NK-92 (cell line): ENCODE results near the gene BMP8A.
"Not testable (repeated sequence)": the region's sequence is repeated elsewhere in the genome, so short reads cannot be mapped to it uniquely, and the experiment has no call there.

ENCODE experiments used
- DNase-seq: peaks from one replicate; lab custom pipeline; 2025; ENCODE audit not compliant: unreplicated experiment; lab: John Stamatoyannopoulos, UW

Gene BMP8A, protein sequence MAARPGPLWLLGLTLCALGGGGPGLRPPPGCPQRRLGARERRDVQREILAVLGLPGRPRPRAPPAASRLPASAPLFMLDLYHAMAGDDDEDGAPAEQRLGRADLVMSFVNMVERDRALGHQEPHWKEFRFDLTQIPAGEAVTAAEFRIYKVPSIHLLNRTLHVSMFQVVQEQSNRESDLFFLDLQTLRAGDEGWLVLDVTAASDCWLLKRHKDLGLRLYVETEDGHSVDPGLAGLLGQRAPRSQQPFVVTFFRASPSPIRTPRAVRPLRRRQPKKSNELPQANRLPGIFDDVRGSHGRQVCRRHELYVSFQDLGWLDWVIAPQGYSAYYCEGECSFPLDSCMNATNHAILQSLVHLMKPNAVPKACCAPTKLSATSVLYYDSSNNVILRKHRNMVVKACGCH

DNA sequence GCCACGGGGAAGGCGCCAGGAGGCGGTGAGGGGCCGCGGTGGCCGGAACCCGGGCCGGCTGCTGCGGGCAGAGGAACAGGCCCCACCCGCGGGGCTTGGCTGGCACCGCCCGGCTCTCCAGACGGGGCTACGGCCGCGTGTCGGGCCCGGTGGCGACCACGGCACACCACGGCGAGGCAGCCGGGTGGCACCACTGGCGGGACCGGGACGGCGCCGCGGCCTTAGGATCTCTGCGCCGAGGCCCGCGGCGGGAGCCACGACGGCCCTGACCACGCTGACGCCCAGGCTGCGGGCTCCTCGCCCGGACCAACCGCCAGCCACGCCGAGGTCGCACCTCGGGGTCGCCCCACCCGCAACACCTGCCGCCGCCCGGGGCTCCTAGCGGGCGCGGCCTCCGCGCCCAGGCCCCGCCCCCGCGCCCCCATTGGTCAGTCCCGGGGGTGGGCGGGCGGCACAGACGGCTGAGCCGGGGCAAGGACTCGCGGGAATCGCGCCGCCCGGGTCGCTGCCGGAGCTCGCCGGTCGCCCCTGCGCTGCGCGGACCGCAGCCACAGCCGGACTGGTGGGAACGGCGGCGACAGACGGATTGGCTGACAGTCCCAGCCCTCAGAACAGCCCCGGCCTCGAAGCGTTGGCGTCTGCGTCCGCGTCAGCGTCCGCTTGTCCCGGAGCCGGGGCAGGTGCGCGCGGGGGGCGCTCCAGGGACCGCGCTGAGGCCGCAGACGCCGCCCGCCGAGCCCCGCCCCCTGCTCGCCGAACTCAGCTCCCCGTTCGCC, at the start of gene BMP8A:
Gene BMP8A, plus strand, starts transcription at position 491 of the 776 bp plus-strand sequence. CDS start 356 bp downstream, outside the sequence.
- DNase-seq: no peak

DNA sequence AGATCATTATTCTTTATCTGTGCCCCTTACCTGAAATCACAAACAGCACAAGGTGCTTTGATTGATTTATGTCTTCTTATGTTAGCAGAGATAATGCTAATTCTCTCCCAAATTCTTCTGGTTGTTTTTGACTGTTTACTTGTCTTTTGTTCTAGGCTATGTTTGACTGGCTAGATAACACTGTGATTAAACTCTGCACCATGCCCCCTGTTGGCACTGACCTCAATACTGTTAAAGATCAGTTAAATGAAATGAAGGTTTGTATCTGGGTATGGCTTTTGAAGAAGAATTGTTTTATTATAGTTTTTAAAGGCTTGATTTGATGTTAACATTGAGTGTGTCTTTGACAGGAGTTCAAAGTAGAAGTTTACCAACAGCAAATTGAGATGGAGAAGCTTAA, 49.6 kb upstream of the BMP8A start:
- DNase-seq: no peak

DNA sequence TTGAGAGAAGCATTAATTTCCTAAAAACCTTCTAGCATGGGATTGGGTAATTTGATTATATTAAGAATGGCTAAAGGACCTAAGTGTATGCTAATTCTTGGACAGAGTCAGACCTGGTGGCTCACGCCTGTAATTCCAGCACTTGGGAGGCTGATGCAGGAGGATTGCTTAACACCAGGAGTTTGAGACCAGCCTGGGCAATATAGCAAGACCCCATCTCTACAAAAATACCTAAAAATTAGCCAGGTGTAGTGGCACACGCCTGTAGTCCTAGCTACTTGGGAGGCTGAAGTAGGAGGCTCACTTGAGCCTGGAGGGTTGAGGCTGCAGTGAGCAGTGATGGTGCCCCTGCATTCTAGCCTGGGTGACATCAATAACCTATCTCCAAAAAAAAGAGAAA, 45.9 kb upstream of the BMP8A start:
- DNase-seq: no peak

DNA sequence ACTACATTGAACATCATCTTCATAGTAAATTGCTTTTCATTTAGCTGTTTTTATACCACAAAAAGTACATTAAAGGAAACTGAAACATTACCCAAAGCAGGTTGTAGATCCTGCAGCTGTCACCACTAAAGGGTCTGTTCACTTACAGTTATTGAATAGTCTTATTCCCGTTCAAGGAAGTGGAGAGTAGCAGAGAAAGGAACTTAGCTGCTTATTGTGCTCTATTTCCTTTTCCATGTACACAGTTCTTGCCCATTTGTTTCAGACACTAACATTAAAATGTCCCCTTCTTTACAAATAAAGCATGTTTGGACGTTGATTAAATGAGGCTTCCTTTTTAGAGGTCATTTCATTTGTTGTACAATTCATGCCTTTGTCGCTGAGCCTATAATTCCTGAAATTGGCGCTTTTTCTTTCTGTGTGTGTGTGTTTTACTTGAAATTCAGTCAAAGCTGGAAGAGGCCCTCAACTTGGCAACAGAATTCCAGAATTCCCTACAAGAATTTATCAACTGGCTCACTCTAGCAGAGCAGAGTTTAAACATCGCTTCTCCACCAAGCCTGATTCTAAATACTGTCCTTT, 44.4 kb upstream of the BMP8A start:
- DNase-seq: no peak

DNA sequence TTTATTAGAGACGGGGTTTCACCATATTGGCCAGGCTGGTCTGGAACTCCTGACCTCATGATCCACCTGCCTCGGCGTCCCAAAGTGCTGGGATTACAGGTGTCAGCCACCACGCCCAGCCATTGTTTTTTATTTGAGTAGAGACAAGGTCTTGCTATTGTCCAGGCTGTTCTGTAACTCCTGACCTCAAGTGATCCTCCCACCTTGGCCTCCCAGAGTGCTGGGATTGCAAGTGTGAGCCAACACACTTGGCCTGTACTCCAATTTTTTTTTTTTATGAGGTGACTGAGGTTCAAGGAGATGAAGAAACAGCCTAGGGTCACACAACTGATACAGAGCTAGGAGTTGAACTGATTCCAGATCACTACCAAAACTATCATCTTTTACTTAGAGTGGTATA, 41.4 kb upstream of the BMP8A start:
- not testable (repeated sequence) for DNase-seq

DNA sequence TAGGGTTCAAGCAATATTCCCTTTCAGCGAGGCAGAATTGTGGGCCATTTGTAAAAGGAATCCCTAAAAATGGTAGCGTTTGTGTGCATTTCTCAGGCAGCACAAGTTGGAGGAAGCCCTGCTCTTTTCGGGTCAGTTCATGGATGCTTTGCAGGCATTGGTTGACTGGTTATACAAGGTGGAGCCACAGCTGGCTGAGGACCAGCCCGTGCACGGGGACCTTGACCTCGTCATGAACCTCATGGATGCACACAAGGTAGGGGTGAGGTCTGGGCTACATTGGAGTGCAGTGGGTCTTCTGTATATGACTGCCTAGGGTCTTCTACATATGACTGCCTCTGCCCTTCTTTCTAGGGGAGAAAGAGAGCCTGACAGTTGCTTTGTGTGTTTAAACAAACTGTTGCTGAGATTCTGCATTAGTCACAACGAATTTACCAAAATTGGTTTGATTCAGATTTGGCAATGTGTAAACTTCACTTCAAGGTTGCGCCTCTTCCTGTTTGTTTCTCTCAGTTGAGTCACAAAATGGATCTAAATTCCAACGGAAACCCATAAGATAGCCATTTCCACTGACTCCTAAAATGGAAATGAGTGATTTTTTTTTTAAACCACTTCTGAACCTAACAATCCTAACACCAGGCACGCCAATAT, 40.4 kb upstream of the BMP8A start:
- DNase-seq: no peak

DNA sequence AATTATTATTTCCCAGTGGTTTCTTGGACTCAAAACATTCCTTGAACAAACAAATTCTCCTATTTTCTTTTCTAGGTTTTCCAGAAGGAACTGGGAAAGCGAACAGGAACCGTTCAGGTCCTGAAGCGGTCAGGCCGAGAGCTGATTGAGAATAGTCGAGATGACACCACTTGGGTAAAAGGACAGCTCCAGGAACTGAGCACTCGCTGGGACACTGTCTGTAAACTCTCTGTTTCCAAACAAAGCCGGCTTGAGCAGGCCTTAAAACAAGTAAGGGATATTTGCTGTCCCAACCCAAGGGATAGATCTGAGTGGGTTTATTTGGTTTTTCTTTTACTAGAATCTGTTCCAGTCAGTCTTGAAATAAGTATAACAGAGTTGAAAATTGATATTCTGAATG, 39.4 kb upstream of the BMP8A start:
- no peak for DNase-seq

DNA sequence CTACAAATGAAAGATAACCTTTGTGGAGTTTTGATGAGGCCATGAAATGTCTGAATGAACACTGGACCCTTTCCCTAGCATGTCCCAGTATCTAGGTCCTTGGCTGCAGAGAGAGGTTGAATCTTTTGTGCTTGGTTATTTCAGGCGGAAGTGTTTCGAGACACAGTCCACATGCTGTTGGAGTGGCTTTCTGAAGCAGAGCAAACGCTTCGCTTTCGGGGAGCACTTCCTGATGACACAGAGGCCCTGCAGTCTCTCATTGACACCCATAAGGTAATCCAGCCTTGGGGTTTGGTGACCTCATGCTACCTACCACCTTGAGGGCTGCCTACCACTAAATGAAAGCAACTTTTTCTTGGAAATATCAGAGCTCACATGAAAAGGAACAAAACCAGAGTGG, 38.9 kb upstream of the BMP8A start:
- DNase-seq: no peak

DNA sequence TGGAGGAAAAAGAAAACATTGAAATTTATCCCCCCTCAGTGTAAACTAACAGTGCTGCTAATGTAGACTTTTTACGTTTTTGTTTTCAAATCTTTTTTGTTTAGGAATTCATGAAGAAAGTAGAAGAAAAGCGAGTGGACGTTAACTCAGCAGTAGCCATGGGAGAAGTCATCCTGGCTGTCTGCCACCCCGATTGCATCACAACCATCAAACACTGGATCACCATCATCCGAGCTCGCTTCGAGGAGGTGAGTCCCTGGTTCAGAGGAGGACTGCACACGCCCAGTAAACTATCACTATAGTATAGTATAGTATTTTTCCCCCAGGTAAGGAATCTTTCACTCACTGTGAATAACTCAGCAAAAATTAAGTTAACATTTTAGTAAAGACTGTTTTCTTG, 37.8 kb upstream of the BMP8A start:
- no peak for DNase-seq

DNA sequence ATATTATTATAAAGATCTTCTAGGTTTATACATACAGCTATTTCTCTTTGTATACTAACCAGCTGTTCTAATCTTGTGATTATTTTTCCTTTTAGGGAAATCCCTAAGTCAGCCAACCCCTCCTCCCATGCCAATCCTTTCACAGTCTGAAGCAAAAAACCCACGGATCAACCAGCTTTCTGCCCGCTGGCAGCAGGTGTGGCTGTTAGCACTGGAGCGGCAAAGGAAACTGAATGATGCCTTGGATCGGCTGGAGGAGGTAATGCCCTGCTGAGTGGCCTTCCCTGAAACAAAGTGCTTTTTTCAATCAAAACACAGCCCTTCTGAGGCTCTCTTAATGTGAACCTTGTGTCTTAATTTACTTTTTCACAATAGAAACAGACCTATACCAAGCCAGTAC, 32.4 kb upstream of the BMP8A start:
- no peak for DNase-seq

DNA sequence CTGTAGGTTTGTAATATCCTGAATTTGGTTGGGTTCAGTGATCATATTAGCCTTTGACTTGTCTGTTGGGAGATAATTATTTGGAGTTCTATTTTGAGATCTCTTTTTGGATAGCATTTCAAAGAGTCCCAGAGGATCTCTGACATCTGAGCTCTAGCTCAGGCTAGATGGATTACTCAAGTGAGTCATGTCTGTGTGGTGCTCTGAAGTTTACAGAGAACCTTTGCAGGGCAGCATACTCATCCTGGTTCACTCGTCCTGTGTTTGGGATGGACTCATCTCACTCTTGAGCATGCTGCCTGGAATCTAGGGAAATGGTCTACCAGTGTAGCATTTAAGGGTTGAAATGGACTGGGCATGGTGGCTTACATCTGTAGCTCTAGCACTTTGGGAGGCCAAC, 29.4 kb upstream of the BMP8A start:
- no peak for DNase-seq

DNA sequence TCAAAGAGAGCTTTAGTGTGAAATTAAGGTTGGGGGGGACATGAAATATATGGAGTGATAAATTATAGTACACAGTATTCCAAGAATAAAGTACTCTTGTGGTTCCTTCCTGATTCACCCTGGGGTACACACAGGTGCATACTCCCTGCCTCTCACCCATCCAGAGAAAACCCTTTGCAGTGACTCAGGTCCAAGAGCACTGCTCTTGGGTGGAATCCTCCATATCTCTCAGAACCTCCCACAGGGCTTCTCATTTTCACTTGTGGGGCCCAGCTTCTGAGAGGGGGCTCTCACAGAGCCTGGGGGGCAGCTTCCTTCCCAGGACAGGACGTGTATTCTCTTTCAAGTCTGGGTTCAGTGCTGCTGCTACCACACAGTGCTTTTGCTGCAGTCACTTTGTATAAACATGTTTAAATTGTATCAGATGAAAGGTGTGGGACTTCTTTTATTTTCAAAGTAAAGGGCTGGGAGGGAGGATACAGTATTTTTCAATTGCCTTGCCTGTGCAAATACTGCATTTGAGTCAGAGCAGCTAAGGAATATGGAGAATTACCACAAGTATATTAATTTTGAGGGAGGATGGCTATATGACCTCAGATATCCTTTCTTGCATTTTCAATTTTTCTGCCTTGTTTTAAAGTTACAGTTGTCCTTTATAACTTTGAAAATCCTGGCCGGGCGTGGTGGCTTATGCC, 24.9 kb upstream of the BMP8A start:
- no peak for DNase-seq

DNA sequence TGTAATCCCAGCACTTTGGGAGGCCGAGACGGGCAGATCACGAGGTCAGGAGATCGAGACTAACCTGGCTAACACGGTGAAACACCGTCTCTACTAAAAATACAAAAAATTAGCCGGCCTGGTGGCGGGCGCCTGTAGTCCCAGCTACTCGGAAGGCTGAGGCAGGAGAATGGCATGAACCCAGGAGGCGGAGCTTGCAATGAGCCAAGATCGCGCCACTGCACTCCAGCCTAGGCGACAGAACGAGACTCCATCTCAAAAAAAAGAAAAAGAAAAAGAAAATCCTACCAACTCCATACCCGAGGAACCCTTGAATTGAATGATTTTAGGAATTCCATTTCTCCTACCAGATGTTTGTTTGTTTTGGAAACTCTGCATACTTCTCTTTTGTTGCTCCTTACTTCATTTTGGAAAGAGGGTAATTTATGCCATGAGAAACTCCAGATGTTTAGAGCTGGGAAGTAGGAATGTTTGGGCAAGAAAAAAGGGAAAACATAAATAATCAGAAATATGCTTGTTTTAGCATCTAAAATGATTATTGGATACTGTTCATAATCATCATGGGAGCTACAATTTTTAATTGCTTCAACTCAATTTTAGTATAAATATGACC, 24.2 kb upstream of the BMP8A start:
- DNase-seq: not testable (repeated sequence)

DNA sequence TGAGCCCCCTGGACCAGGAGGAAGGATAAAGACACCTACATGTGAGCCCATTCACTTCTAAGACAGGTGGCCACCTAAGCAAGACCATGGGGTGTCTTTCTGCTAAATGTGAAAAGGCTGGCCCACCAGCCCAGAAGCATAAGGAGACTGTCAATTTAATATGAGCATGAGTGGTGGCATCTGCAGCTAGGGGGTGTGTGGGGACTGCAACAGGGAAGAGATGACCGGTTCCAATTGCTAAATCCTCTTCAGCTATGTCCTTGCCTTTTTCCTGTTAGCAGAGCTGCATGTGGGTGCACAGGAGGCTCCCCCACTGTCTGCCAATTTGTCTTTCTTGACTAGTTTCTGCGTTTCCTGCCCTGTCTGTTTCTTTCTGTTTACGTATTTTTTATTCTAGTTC, 22.3 kb upstream of the BMP8A start:
- no peak for DNase-seq

DNA sequence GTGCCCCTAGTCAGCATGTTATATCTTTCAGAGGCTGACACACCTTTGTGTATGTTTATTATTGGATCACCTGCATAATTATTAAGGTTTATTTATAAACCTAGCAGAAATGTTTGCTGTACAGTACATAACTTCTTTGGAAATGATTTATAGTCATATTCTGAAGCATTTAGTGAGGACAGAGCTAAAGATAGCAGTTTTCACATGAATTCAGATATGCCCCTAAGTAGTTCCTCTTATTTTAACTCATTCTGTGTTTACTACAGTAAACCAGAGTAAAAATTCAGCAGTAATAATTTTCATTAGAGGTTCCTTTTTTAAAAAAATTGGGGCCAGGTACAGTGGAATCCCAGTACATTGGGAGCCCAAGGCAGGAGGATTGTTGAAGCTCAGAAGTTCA, 21.4 kb upstream of the BMP8A start:
- DNase-seq: no peak

DNA sequence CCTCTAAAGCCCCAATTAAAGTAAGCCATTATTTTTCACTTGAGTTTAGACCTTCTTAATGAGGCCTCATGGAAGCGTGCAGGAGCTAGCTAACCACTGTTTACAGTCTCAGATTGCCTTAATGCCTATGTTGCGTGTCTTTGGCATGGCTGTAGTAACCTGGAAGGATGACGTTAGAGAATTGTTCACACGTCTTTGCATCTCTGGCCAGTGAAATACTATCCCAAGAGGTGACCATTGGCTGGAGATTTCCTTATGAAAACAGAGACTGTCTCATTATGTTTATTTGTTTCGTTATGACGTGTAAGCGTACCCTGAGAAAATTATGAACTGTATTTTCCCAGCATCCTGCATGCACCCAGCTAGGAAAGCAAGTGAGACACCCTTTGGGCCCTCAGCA, 18.6 kb upstream of the BMP8A start:
- DNase-seq: no peak

DNA sequence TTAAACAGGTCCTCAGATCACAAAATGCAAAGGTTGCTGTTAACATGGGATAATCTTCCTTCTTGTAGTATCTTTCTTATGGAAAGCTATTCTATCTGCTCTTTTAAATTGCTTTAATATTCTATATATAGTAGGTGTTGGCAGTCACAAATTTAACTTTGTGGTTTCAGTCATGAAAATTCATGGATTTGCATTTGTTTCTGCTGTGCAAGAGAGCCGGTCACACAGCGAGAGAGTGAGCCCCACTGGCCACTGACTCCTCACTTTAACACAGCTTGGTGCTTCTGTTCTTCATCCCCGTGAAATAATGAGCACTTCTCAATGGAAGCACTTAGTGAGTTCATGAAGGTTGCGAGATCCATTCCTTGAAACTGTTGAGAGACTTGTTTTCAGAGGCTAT, 18.1 kb upstream of the BMP8A start:
- no peak for DNase-seq

DNA sequence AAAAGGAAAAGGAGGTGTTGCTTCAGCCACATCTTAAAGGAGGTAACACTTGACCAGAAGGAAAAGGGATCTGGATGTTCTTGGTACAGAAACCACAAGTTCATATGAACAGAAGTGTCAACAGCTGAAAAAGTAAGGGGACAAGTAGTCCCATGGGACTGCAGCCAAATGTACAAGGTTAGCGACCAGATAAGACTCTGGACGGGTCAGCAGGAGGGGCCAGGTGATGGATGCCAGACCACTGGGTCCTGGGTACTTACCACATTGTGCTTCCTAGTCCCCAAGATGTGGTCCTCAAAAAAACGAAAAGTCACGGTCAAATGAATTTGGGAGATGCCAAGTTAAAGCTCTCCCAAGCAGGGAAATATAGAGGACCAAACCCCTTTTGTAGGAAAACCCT, 16.6 kb upstream of the BMP8A start:
- DNase-seq: no peak

DNA sequence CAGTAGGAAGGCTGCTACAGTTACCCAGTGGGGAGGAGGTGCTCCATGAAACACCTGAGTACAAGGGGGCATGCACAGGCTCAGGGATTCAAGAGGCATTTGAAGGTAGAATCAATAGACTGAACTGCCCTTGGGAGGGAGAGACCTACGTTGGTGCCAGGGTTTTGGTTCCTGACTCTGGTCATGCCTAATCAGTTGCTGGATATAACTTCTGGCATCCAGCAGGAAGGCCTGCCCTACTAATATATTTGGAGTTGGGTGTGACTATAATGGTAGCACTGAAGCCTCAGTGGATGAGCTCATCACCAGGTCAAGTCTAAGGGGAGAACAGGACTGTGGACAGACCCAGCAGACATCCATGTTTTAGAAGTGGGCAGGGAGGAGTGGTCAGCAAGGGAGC, 15.9 kb upstream of the BMP8A start:
- not testable (repeated sequence) for DNase-seq

DNA sequence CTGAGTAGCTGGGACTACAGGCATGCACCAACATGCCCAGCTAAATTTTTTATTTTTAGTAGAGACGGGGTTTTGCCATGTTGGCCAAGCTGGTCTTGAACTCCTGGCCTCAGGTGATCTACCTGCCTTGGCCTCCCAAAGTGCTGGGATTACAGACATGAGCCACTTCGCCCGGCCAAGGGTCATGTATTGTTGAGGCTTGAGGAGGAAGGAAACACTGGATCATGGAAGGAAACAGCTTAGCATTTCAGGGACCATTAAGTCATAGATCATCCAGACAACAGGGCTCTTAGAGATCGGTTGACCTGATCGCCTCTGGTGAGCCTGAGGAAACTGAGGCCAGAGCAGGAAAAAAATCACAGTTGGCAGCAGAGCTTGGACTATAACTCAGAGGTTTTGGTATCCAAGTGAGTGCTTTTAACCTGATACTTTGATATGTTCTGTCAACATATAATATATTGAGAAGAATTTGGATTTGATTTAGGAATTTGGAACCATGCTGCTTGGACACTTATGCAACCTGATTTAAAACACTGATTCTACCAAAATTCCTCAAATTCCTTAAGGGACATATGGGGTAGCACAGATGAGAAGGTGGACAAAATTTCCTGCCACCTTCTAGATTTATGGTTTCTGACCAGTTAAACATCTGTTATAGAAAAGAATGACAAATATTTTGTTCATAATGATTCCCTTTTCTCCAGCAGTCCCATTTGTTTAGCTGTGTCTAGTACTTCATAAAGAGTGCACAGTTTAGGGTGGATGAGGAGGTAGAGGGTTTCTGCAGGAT, 13.1 kb upstream of the BMP8A start:
- DNase-seq: no peak
